Medulla oblongata (tissue), 1 donor: ENCODE results near the gene OR8B3.

ENCODE experiments used
- DNase-seq: peaks from one replicate; pipeline ENCODE4 v3.0.0-alpha.2; 2015; ENCODE audit errors: extremely low spot score

OR8B3 gene

GRCh38 chr11:124376280-124376679 lies 22.5 kb downstream of the OR8B3 start:
- DNase-seq = no peak

- no peak for DNase-seq
These were observed 39.3 kb downstream of the OR8B3 start for GRCh38 chr11:124359566-124359965.

DNA sequence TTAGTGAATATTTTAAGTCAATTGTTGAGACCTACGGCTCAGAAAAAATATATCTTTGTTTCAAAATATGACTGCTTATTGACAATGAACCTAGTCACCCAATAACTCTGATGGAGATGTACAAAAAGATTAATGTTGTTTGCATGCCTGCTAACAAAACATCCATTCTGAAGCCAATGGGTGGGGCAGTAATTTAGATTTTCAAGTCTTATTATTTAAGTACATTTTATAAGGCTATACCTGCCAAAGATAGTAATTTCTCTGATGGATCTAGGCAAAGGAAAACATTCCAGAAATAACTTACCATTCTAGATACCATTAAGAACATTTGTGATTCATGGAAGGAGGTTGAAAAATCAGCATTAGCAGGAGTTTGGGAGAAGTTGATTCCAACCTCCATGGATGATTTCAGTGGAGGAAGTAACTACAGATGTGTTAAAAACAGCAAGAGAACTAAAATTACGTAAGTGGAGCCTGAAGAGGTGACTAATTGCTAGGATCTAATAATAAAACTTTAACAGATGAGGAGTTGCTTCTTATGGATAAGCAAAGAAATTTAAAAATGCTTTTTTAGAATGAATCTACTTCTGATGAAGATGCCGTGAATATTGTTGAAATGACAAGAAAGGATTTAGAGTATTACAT lies 52.4 kb downstream of the OR8B3 start:
- DNase-seq = no peak
